GM12801 (cell line): Measurements from ENCODE around the gene BCORL1.

ENCODE experiments used
- CTCF ChIP-seq: IDR thresholded peaks from one replicate; pipeline ENCODE4 v1.5.1; 2011; ENCODE audit warnings: control low read depth; ENCODE audit not compliant: insufficient read length; ENCODE audit errors: extremely low read depth

BCORL1 gene

GRCh38 chrX:130028196-130028595, 45.8 kb downstream of the BCORL1 start:
- TF ChIP-seq CTCF, result no peak

GRCh38 chrX:130030826-130031225, 48.4 kb downstream of the BCORL1 start:
- no peak for TF ChIP-seq CTCF

GRCh38 chrX:130032552-130032951, 50.1 kb downstream of the BCORL1 start:
- no peak for TF ChIP-seq CTCF

- TF ChIP-seq CTCF, result no peak
These were observed 51.7 kb downstream of the BCORL1 start for GRCh38 chrX:130034178-130034577.

GRCh38 chrX:130039847-130040246, 57.4 kb downstream of the BCORL1 start:
- no peak for TF ChIP-seq CTCF

GRCh38 chrX:130047416-130047815, 65.0 kb downstream of the BCORL1 start:
- TF ChIP-seq CTCF, result no peak

GRCh38 chrX:130048686-130049222, 66.3 kb downstream of the BCORL1 start:
- no peak for TF ChIP-seq CTCF
